Measurements from ENCODE around the gene OSBPL5. TPM values are rescaled to one million over a fixed set of nuclear protein-coding genes. Genes with fewer than 3 reads are reported as not detected.

Gene OSBPL5
- total RNA-seq, 1 experiment from 2014 or later: 115 TPM

DNA sequence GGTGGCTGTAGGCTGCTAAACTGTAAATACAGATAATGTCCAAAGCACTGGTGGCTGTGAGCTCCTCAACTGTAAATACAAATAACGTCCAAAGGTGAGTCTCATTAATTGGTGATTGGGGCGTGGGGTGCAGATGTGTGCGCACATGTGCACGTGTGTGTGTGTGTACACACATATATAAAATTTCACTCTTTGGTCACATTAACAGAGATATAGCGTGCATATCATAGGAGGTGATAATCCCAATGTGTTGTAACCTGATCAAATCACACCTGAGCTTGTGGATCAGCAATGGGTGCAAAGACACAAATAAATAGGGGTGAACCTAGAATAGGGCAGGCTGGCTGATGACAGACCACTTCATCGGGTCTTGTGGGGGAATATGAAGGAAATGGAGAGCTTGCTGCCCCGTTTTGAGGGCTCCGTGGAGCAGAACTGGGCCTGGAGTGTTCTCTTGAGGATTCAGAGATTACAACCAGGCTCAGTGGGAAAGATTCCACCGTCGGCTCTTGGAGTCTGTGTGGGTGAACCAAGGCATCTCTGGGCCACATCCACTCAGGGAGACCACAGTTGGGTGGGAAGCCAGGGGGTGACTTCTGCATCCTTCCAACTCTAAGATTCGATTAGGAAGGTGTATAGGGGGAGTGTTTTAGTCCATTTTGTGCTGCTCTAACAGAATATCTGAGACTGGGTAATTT is 24.9 kb upstream of the OSBPL5 start:
- BruUV-seq (replicated peaks): no TSS peak
- H3K4me3 Mint-ChIP-seq (ENCODE audit: unreplicated experiment): no peak overlapping the region
- H3K36me3 Mint-ChIP-seq (ENCODE audit: insufficient read depth, unreplicated experiment): no peaks in the 10 kb centered on the region
- H3K27ac Mint-ChIP-seq (ENCODE audit: low read depth, unreplicated experiment): no peak overlapping the region
- no peaks in the 10 kb centered on the region for H3K4me1 Mint-ChIP-seq (ENCODE audit: insufficient read depth, unreplicated experiment)
- no peaks in the 10 kb centered on the region for H3K9me3 Mint-ChIP-seq (ENCODE audit: unreplicated experiment)
- no peak for DNase-seq (ENCODE audit: unreplicated experiment)
- ChIA-PET POLR2A (no interaction called here), CTCF (interaction anchor here (0.5 to 0.6 kb wide), 2 partner anchors 66 to 96 kb away, joined by 3 read pairs; no protein-coding TSS in a partner anchor)
- TF ChIP-seq, protein P1, sequence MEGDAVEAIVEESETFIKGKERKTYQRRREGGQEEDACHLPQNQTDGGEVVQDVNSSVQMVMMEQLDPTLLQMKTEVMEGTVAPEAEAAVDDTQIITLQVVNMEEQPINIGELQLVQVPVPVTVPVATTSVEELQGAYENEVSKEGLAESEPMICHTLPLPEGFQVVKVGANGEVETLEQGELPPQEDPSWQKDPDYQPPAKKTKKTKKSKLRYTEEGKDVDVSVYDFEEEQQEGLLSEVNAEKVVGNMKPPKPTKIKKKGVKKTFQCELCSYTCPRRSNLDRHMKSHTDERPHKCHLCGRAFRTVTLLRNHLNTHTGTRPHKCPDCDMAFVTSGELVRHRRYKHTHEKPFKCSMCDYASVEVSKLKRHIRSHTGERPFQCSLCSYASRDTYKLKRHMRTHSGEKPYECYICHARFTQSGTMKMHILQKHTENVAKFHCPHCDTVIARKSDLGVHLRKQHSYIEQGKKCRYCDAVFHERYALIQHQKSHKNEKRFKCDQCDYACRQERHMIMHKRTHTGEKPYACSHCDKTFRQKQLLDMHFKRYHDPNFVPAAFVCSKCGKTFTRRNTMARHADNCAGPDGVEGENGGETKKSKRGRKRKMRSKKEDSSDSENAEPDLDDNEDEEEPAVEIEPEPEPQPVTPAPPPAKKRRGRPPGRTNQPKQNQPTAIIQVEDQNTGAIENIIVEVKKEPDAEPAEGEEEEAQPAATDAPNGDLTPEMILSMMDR (IDR thresholded peaks at IDR 0.05; ENCODE audit: unreplicated experiment): no peak
- intact Hi-C loops (cut with micrococcal nuclease): no loop called here
- H3K27me3 Mint-ChIP-seq (ENCODE audit: insufficient read depth, unreplicated experiment): peaks cover 17% of the 10 kb centered on the region

DNA sequence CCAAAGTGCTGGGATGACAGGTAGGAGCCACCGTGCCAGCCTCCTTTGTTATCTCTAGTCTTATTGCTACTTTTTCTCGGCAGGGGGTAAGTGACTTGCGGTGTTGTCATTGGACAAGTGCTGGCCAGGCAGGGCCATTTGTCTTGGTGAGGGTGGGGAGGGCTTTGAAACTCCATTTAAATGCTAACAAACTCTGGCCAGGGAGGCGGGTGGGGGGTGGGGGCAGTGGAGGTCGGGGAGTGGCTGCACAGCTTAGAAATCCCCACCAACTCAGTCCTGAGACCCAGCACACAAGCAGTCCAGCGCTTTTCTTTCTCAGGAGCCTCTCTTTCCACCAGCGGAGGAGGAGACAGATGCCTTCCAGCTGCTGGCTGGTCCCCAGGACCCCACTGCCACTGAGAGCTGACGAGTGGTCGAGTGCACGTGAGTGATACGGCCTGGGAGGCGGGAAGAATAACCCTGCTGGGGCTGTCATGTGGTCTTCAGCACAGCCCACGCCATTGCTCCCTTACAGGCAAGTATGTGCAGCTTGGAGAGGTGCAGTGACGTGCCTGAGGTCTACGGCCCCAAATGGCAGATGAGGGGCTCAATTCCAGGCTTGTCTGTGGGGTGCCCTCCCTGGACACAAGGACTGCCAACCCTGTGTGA is 24.2 kb upstream of the OSBPL5 start:
- ChIA-PET POLR2A (interaction anchor here (0.7 kb wide), 1 partner anchor 213 kb away, joined by 5 read pairs; no protein-coding TSS in a partner anchor), CTCF (interaction anchor here (0.5 to 0.6 kb wide), 2 partner anchors 66 to 95 kb away, joined by 3 read pairs; no protein-coding TSS in a partner anchor)
- intact Hi-C loops (cut with micrococcal nuclease): no loop called here
- H3K9me3 Mint-ChIP-seq (ENCODE audit: unreplicated experiment): no peaks in the 10 kb centered on the region
- H3K4me1 Mint-ChIP-seq (ENCODE audit: insufficient read depth, unreplicated experiment): no peaks in the 10 kb centered on the region
- DNase-seq (ENCODE audit: unreplicated experiment): no peak
- H3K27me3 Mint-ChIP-seq (ENCODE audit: insufficient read depth, unreplicated experiment): peaks cover 17% of the 10 kb centered on the region
- no peaks in the 10 kb centered on the region for H3K36me3 Mint-ChIP-seq (ENCODE audit: insufficient read depth, unreplicated experiment)
- no TSS peak for BruUV-seq (replicated peaks)
- TF ChIP-seq, protein P1 (IDR thresholded peaks at IDR 0.05; ENCODE audit: unreplicated experiment): no peak
- H3K4me3 Mint-ChIP-seq (ENCODE audit: unreplicated experiment): no peak overlapping the region
- no peak overlapping the region for H3K27ac Mint-ChIP-seq (ENCODE audit: low read depth, unreplicated experiment)

DNA sequence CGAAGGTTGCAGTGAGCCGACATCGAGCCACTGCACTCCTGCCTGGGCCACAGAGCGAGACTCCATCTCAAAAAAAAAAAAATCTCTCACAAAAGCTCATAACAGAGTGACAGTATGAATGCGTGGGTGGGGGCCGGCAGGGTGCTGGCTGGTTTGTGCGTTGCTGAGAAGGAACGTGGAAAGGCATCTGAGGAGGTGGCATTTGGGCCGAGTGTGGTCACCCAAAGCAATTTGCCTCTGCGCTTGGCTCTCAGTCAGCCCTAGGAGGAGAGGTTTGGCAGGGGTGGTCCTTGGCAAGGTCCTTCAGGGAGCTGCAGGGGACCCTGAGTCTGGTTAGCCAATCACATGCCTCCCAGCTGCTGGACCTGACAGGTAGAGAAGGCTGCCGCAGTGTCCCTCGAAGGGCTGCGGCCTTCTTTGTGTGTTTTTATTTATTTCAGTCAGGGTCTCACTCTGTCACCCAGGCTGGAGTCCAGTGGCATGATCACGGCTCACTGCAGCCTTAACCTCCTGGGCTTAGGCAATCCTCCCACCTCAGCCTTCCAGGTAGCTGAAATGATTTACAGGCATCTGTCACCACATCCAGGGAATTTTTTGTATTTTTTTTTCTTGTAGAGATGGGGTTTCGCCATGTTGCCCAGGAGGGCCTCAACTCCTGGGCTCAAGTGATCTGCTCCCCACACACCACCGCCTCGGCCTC is 23.5 kb upstream of the OSBPL5 start:
- CTCF ChIA-PET: interaction anchor here (0.7 kb wide), 1 partner anchor 973 kb away, joined by 3 read pairs; no protein-coding TSS in a partner anchor
- Mint-ChIP-seq H3K4me1 (ENCODE audit: insufficient read depth, unreplicated experiment) (no peaks in the 10 kb centered on the region), H3K4me3 (ENCODE audit: unreplicated experiment) (no peak overlapping the region), H3K27ac (ENCODE audit: low read depth, unreplicated experiment) (no peak overlapping the region), H3K36me3 (ENCODE audit: insufficient read depth, unreplicated experiment) (no peaks in the 10 kb centered on the region), H3K9me3 (ENCODE audit: unreplicated experiment) (no peaks in the 10 kb centered on the region), H3K27me3 (ENCODE audit: insufficient read depth, unreplicated experiment) (peaks cover 17% of the 10 kb centered on the region)
- DNase-seq (ENCODE audit: unreplicated experiment): no peak
- BruUV-seq (replicated peaks): no TSS peak
- TF ChIP-seq, protein P1 (IDR thresholded peaks at IDR 0.05; ENCODE audit: unreplicated experiment): no peak
- intact Hi-C loops (cut with micrococcal nuclease): no loop called here
- POLR2A ChIA-PET: interaction anchor here (0.7 kb wide), 1 partner anchor 212 kb away, joined by 5 read pairs; no protein-coding TSS in a partner anchor

All from MCF 10A (cell line).